ENCODE data around the gene DBNDD1.
A peak's percentile ranks its signal among the peaks of the same experiment; 100 is the strongest.

Gene DBNDD1

GRCh38 chr16:89966756-89967155 is 52.5 kb downstream of the DBNDD1 start:
- DNase-seq (ENCODE audit: insufficient read length, low spot score) (no peak), FAIRE-seq (no peak)
- TF ChIP-seq POLR2A (IDR thresholded peaks at IDR 0.05; ENCODE audit: low read depth, low read length): no peak
- no peak for TF ChIP-seq PAX5 (IDR thresholded peaks at IDR 0.05; ENCODE audit: insufficient read depth, low read length, severe bottlenecking)
- no peak for TF ChIP-seq POLR2AphosphoS5 (IDR thresholded peaks at IDR 0.05; ENCODE audit: low read depth, low read length)
- TF ChIP-seq TAF1 (IDR thresholded peaks at IDR 0.05; ENCODE audit: low read depth, low read length): no peak
- no peak for TF ChIP-seq POU2F2 (IDR thresholded peaks at IDR 0.05; ENCODE audit: low read depth, low read length)
- TF ChIP-seq SPI1 (IDR thresholded peaks at IDR 0.05; ENCODE audit: low read depth, low read length): no peak

- DNase-seq (ENCODE audit: insufficient read length, low spot score) (no peak), FAIRE-seq (no peak)
- TF ChIP-seq POU2F2 (IDR thresholded peaks at IDR 0.05; ENCODE audit: low read depth, low read length) (no peak), PAX5 (IDR thresholded peaks at IDR 0.05; ENCODE audit: insufficient read depth, low read length, severe bottlenecking) (no peak), POLR2AphosphoS5 (IDR thresholded peaks at IDR 0.05; ENCODE audit: low read depth, low read length) (no peak), POLR2A (IDR thresholded peaks at IDR 0.05; ENCODE audit: low read depth, low read length) (no peak), TAF1 (IDR thresholded peaks at IDR 0.05; ENCODE audit: low read depth, low read length) (no peak), SPI1 (IDR thresholded peaks at IDR 0.05; ENCODE audit: low read depth, low read length) (no peak)
These were observed 53.6 kb downstream of the DBNDD1 start for GRCh38 chr16:89965447-89966225.

- FAIRE-seq: no peak
- TF ChIP-seq POU2F2 (IDR thresholded peaks at IDR 0.05; ENCODE audit: low read depth, low read length) (no peak), POLR2AphosphoS5 (IDR thresholded peaks at IDR 0.05; ENCODE audit: low read depth, low read length) (no peak), PAX5 (IDR thresholded peaks at IDR 0.05; ENCODE audit: insufficient read depth, low read length, severe bottlenecking) (no peak), TAF1 (IDR thresholded peaks at IDR 0.05; ENCODE audit: low read depth, low read length) (no peak), SPI1 (IDR thresholded peaks at IDR 0.05; ENCODE audit: low read depth, low read length) (no peak), POLR2A (IDR thresholded peaks at IDR 0.05; ENCODE audit: low read depth, low read length) (no peak)
- no peak for DNase-seq (ENCODE audit: insufficient read length, low spot score)
These were observed 55.1 kb downstream of the DBNDD1 start for GRCh38 chr16:89964201-89964600.

GRCh38 chr16:89962754-89963498 is 56.3 kb downstream of the DBNDD1 start:
- no peak for TF ChIP-seq SPI1 (IDR thresholded peaks at IDR 0.05; ENCODE audit: low read depth, low read length)
- TF ChIP-seq TAF1 (IDR thresholded peaks at IDR 0.05; ENCODE audit: low read depth, low read length): no peak
- no peak for TF ChIP-seq POLR2A (IDR thresholded peaks at IDR 0.05; ENCODE audit: low read depth, low read length)
- TF ChIP-seq POLR2AphosphoS5 (IDR thresholded peaks at IDR 0.05; ENCODE audit: low read depth, low read length): no peak
- DNase-seq (ENCODE audit: insufficient read length, low spot score) (no peak), FAIRE-seq (no peak)

- TF ChIP-seq SPI1 (IDR thresholded peaks at IDR 0.05; ENCODE audit: low read depth, low read length) (no peak), POLR2A (IDR thresholded peaks at IDR 0.05; ENCODE audit: low read depth, low read length) (no peak), POU2F2 (IDR thresholded peaks at IDR 0.05; ENCODE audit: low read depth, low read length) (no peak), TAF1 (IDR thresholded peaks at IDR 0.05; ENCODE audit: low read depth, low read length) (no peak), POLR2AphosphoS5 (IDR thresholded peaks at IDR 0.05; ENCODE audit: low read depth, low read length) (no peak), PAX5 (IDR thresholded peaks at IDR 0.05; ENCODE audit: insufficient read depth, low read length, severe bottlenecking) (no peak)
- no peak for DNase-seq (ENCODE audit: insufficient read length, low spot score)
- FAIRE-seq: no peak
These were observed 57.3 kb downstream of the DBNDD1 start for GRCh38 chr16:89961920-89962319.

GRCh38 chr16:89960966-89961365 is 58.3 kb downstream of the DBNDD1 start:
- peak; percentile 40 for FAIRE-seq
- DNase-seq (ENCODE audit: insufficient read length, low spot score): no peak
- no peak for TF ChIP-seq POU2F2 (IDR thresholded peaks at IDR 0.05; ENCODE audit: low read depth, low read length)
- no peak for TF ChIP-seq SPI1 (IDR thresholded peaks at IDR 0.05; ENCODE audit: low read depth, low read length)
- no peak for TF ChIP-seq PAX5 (IDR thresholded peaks at IDR 0.05; ENCODE audit: insufficient read depth, low read length, severe bottlenecking)
- no peak for TF ChIP-seq POLR2AphosphoS5 (IDR thresholded peaks at IDR 0.05; ENCODE audit: low read depth, low read length)
- no peak for TF ChIP-seq POLR2A (IDR thresholded peaks at IDR 0.05; ENCODE audit: low read depth, low read length)
- TF ChIP-seq TAF1 (IDR thresholded peaks at IDR 0.05; ENCODE audit: low read depth, low read length): no peak

GRCh38 chr16:89958596-89958995 is 60.7 kb downstream of the DBNDD1 start:
- DNase-seq (ENCODE audit: insufficient read length, low spot score) (no peak), FAIRE-seq (no peak)
- TF ChIP-seq POU2F2 (IDR thresholded peaks at IDR 0.05; ENCODE audit: low read depth, low read length) (no peak), PAX5 (IDR thresholded peaks at IDR 0.05; ENCODE audit: insufficient read depth, low read length, severe bottlenecking) (no peak), POLR2AphosphoS5 (IDR thresholded peaks at IDR 0.05; ENCODE audit: low read depth, low read length) (no peak), SPI1 (IDR thresholded peaks at IDR 0.05; ENCODE audit: low read depth, low read length) (no peak), POLR2A (IDR thresholded peaks at IDR 0.05; ENCODE audit: low read depth, low read length) (no peak), TAF1 (IDR thresholded peaks at IDR 0.05; ENCODE audit: low read depth, low read length) (no peak)

- DNase-seq (ENCODE audit: insufficient read length, low spot score): no peak
- no peak for TF ChIP-seq SPI1 (IDR thresholded peaks at IDR 0.05; ENCODE audit: low read depth, low read length)
- no peak for TF ChIP-seq TAF1 (IDR thresholded peaks at IDR 0.05; ENCODE audit: low read depth, low read length)
- no peak for TF ChIP-seq POU2F2 (IDR thresholded peaks at IDR 0.05; ENCODE audit: low read depth, low read length)
- TF ChIP-seq POLR2A (IDR thresholded peaks at IDR 0.05; ENCODE audit: low read depth, low read length): no peak
- TF ChIP-seq POLR2AphosphoS5 (IDR thresholded peaks at IDR 0.05; ENCODE audit: low read depth, low read length): no peak
- TF ChIP-seq PAX5 (IDR thresholded peaks at IDR 0.05; ENCODE audit: insufficient read depth, low read length, severe bottlenecking): no peak
- FAIRE-seq: peak; percentile 77
These were observed 61.2 kb downstream of the DBNDD1 start for GRCh38 chr16:89958068-89958467.

- no peak for FAIRE-seq
These were observed 62.0 kb downstream of the DBNDD1 start for GRCh38 chr16:89957216-89957785.

More at GRCh38 chr16:89957216-89957785, 62.0 kb downstream of the DBNDD1 start:
- DNase-seq (ENCODE audit: insufficient read length, low spot score): no peak
- TF ChIP-seq TAF1 (IDR thresholded peaks at IDR 0.05; ENCODE audit: low read depth, low read length): no peak
- TF ChIP-seq PAX5 (IDR thresholded peaks at IDR 0.05; ENCODE audit: insufficient read depth, low read length, severe bottlenecking): no peak
- TF ChIP-seq POLR2AphosphoS5 (IDR thresholded peaks at IDR 0.05; ENCODE audit: low read depth, low read length): no peak
- TF ChIP-seq POLR2A (IDR thresholded peaks at IDR 0.05; ENCODE audit: low read depth, low read length): no peak
- TF ChIP-seq SPI1 (IDR thresholded peaks at IDR 0.05; ENCODE audit: low read depth, low read length): no peak
- no peak for TF ChIP-seq POU2F2 (IDR thresholded peaks at IDR 0.05; ENCODE audit: low read depth, low read length)
